T-helper 2 cell (primary cell): ENCODE measurements around the gene CTXN1.
"Not testable (repeated sequence)": the region's sequence is repeated elsewhere in the genome, so short reads cannot be mapped to it uniquely, and the experiment has no call there.

Experiments used
- DNase-seq, 5 experiments: peaks; one replicate each; pipeline versions ENCODE4 v3.0.0 to v3.0.0-alpha.2; 2012 to 2022

The CTXN1 gene

GRCh38 chr19:7898967-7899366 lies 27.0 kb downstream of the CTXN1 start:
- no peak for DNase-seq

GRCh38 chr19:7897292-7897691 lies 28.6 kb downstream of the CTXN1 start:
- DNase-seq: no peak

GRCh38 chr19:7895565-7895964 lies 30.4 kb downstream of the CTXN1 start:
- no peak for DNase-seq

GRCh38 chr19:7894612-7895309 lies 31.2 kb downstream of the CTXN1 start:
- DNase-seq: no peak

- not testable (repeated sequence) for DNase-seq
These were observed 32.4 kb downstream of the CTXN1 start for GRCh38 chr19:7893362-7894101.

- no peak for DNase-seq
These were observed 37.1 kb downstream of the CTXN1 start for GRCh38 chr19:7888826-7889217.

GRCh38 chr19:7888145-7888825 lies 37.6 kb downstream of the CTXN1 start, which contains the start of gene LRRC8E:
Gene LRRC8E, plus strand, starts transcription at chr19:7888510. Its CDS starts 7,094 bp downstream, at chr19:7895604.
- no peak for DNase-seq

- DNase-seq: no peak
These were observed 38.4 kb downstream of the CTXN1 start for GRCh38 chr19:7887408-7888144.

- DNase-seq: no peak
These were observed 40.1 kb downstream of the CTXN1 start for GRCh38 chr19:7885818-7886217.

- DNase-seq: no peak
These were observed 42.0 kb downstream of the CTXN1 start for GRCh38 chr19:7883796-7884570.

- DNase-seq: no peak
These were observed 42.8 kb downstream of the CTXN1 start for GRCh38 chr19:7883105-7883504.

- DNase-seq: no peak
These were observed 44.0 kb downstream of the CTXN1 start for GRCh38 chr19:7881910-7882309.

GRCh38 chr19:7879836-7880235 lies 46.1 kb downstream of the CTXN1 start:
- no peak for DNase-seq

GRCh38 chr19:7879111-7879807 lies 46.7 kb downstream of the CTXN1 start:
- DNase-seq: no peak

- DNase-seq: no peak
These were observed 48.6 kb downstream of the CTXN1 start for GRCh38 chr19:7877249-7877836.

GRCh38 chr19:7874897-7875273 lies 51.0 kb downstream of the CTXN1 start:
- DNase-seq: no peak
